Bronchial epithelial cell (primary cell): ENCODE data around the gene CHCHD2. TPM values are rescaled to one million over a fixed set of nuclear protein-coding genes. Genes with fewer than 3 reads are reported as not detected.
"Not testable (repeated sequence)": the region's sequence is repeated elsewhere in the genome, so short reads cannot be mapped to it uniquely, and the experiment has no call there.

Source experiments
- DNase-seq: peaks from one replicate; pipeline ENCODE4 v3.0.0-alpha.2; 2010; ENCODE audit warnings: low read depth
- FAIRE-seq: peaks from 2 replicates; lab custom pipeline; 2011; peaks lifted over from hg19 to GRCh38; lab: Jason Lieb, UNC
- H3K27me3 ChIP-seq: 2 replicates; pipeline ENCODE4 v1.5.1; 2011; ENCODE audit warnings: low read length; ENCODE audit not compliant: control insufficient read depth, insufficient read depth
- H3K36me3 ChIP-seq: 2 replicates; pipeline ENCODE4 v1.5.1; 2011; ENCODE audit warnings: low read length; ENCODE audit not compliant: control insufficient read depth, insufficient read depth
- H3K4me3 ChIP-seq: 2 replicates; pipeline ENCODE4 v1.5.1; 2011; ENCODE audit warnings: mild to moderate bottlenecking, low read depth, low read length, control low read depth
- total RNA-seq: library from RNA; depleted of rRNA; stranded (reverse); fragments of >200 nt; gene quantifications from 2 replicates; pipeline ENCODE4 v1.2.1, GENCODE V29; 2014
- TF ChIP-seq, protein P1 (sequence below): IDR thresholded peaks from 2 replicates; pipeline ENCODE4 v1.5.1; 2011; ENCODE audit warnings: mild to moderate bottlenecking, moderate library complexity, low read length, control low read depth, inconsistent platforms; ENCODE audit not compliant: insufficient read depth, severe bottlenecking

The CHCHD2 gene
- 440 and 566 TPM in 2 replicates for total RNA-seq

DNA sequence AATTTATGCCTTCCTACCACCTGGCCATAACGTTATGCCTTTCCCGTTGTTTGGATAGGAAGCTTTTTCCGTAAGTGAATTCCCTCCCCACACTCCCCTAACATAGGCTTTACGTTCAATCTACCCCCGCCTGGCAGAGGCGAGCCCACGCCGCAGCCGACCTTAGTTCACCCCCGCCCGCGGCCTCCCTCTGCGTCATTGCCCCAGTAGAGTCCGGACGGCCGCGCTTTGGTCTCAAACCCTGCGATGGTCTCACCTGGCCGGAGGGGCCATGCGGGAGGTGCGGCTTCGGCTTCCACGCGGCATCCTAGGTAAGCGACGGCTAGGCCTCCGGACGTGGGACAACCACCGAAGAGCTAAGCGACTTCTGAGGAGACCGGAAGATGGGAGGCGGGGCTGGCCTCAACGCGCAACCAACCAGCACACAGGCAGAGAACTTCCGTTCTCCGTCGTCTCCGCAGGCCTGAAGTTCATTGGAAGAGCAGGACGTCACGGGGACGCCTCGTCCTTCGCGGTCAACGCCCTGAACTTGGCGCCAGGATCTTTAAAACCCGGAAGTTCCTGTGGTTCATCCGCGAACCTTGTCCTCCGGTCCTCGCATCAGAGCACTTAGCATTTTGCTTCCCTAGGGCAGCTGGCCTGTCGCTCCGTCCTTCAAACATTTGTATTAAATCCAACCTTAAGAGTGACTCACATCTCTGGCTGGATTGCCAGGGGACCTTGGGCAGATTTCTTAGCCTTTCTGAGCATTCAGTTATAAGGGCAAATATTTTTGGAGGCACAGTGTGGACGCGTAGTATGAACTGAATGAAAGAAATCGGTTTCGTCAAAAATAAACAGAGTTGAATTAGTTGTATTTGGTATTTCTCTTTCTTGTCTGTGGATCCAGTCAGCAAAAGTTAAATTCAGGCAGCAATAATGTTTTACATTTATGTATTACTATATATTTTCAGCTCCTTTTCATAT is at the start of gene CHCHD2:
Gene CHCHD2, minus strand, starts transcription at position 369 of the 966 bp plus-strand sequence. Its CDS starts 63 bp downstream, at position 306.
- TF ChIP-seq, protein P1, sequence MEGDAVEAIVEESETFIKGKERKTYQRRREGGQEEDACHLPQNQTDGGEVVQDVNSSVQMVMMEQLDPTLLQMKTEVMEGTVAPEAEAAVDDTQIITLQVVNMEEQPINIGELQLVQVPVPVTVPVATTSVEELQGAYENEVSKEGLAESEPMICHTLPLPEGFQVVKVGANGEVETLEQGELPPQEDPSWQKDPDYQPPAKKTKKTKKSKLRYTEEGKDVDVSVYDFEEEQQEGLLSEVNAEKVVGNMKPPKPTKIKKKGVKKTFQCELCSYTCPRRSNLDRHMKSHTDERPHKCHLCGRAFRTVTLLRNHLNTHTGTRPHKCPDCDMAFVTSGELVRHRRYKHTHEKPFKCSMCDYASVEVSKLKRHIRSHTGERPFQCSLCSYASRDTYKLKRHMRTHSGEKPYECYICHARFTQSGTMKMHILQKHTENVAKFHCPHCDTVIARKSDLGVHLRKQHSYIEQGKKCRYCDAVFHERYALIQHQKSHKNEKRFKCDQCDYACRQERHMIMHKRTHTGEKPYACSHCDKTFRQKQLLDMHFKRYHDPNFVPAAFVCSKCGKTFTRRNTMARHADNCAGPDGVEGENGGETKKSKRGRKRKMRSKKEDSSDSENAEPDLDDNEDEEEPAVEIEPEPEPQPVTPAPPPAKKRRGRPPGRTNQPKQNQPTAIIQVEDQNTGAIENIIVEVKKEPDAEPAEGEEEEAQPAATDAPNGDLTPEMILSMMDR, result no peak
- H3K4me3 ChIP-seq, result peak within 1 kb of the TSS; percentile 55
- DNase-seq (peak; percentile 95), FAIRE-seq (peak; percentile 97)
- no peaks in the 10 kb centered on the region for H3K27me3 ChIP-seq
- peaks cover 9% of the 10 kb centered on the region for H3K36me3 ChIP-seq

DNA sequence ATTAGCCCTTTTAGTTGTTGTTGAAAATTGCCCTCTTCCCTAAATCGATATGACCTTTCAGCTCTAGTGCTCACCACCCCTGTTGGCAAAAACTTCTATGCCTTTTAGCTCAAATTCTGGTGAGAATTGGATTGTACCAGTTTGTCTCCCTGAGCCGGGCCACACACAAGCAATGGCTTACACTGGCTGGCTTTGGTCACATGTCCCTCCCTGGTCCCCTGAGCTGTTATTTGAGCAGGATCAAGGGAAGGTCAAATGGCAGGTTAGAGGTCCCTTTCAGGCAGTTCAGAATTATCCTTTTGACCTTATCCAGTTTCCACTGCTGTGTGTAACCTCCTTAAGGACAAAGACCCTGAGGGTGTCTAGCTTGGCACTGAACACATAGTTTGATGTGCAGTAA is 24.8 kb upstream of the CHCHD2 start:
- not testable (repeated sequence) for FAIRE-seq, H3K36me3 ChIP-seq, H3K27me3 ChIP-seq, H3K4me3 ChIP-seq, DNase-seq

DNA sequence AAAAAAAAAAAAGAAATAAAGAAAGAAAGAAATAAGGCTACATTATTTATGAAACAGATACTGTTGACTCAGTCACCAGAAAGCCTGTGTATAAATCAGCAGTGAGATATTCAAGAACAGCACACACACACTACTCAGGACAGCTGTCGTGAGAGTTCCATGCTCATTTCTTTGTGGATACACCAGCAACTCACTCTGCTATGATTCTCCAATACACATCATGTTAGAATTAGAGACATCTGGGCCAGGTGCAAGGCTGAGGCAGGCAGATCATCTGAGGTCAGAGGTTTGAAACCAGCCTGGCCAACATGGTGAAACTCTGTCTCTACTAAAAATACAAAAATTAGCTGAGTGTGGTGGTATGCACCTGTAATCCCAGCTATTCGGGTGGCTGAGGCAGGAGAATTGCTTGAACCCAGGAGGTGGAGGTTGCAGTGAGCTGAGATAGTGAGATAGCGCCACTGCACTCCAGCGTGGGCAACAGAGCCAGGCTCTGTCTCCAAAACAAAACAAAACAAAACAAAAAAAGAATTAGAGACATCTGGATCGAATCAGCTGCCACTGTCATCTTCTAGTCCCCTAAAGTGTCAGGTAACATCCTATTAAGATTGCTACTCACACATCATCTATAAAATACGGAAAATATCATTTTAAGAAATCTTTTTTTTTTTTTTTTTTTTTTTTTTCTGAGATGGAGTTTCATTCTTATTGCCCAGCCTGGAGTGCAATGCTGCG is 21.1 kb upstream of the CHCHD2 start:
- Histone ChIP-seq H3K27me3 (no peaks in the 10 kb centered on the region), H3K4me3 (no peak overlapping the region), H3K36me3 (no peaks in the 10 kb centered on the region)
- FAIRE-seq (no peak), DNase-seq (no peak)
- TF ChIP-seq, protein P1, result no peak

GRCh38 chr7:56125831-56126230 is 19.6 kb upstream of the CHCHD2 start:
- Histone ChIP-seq H3K4me3 (no peak overlapping the region), H3K36me3 (no peaks in the 10 kb centered on the region), H3K27me3 (no peaks in the 10 kb centered on the region)
- no peak for FAIRE-seq
- TF ChIP-seq, protein P1, result no peak
- no peak for DNase-seq

- Histone ChIP-seq H3K36me3 (no peaks in the 10 kb centered on the region), H3K27me3 (no peaks in the 10 kb centered on the region), H3K4me3 (no peak overlapping the region)
- DNase-seq (no peak), FAIRE-seq (no peak)
- TF ChIP-seq, protein P1, result no peak
These were observed 18.7 kb upstream of the CHCHD2 start for GRCh38 chr7:56124981-56125380.

GRCh38 chr7:56121440-56121839 is 15.2 kb upstream of the CHCHD2 start:
- TF ChIP-seq, protein P1, result no peak
- FAIRE-seq (no peak), DNase-seq (no peak)
- Histone ChIP-seq H3K36me3 (no peaks in the 10 kb centered on the region), H3K27me3 (no peaks in the 10 kb centered on the region), H3K4me3 (no peak overlapping the region)
